Sigmoid colon (tissue), 4 donors: ENCODE data around the gene C4orf54.

Source experiments
- EP300 ChIP-seq, 4 donors: sonication (generic); formaldehyde crosslinking; IDR thresholded peaks; one replicate each; pipeline ENCODE4 v1.6.1; 2017; ENCODE audit warnings: antibody characterized with exemption in 4 of 4
- POLR2A ChIP-seq, 2 donors: fragments of 450-650 bp; IDR thresholded peaks; one replicate each; pipeline ENCODE4 v1.6.1; 2016; ENCODE audit warnings: antibody characterized with exemption in 2 of 2, mild to moderate bottlenecking in 2 of 2, moderate library complexity in 2 of 2
- POLR2AphosphoS5 ChIP-seq, 4 donors: sonication (generic); formaldehyde crosslinking; IDR thresholded peaks; one replicate each; pipeline ENCODE4 v1.6.1; 2017; ENCODE audit warnings: antibody characterized with exemption in 4 of 4
- TF ChIP-seq, protein P1 (sequence below), 4 experiments: fragments of 450-650 bp in 3 of 4; fragments of 200-600 bp in 1 of 4; IDR thresholded peaks; one replicate each; pipeline ENCODE4 v1.5.1; 2016 to 2019; ENCODE audit warnings: antibody characterized with exemption in 4 of 4, mild to moderate bottlenecking in 3 of 4, moderate library complexity in 2 of 4

DNA sequence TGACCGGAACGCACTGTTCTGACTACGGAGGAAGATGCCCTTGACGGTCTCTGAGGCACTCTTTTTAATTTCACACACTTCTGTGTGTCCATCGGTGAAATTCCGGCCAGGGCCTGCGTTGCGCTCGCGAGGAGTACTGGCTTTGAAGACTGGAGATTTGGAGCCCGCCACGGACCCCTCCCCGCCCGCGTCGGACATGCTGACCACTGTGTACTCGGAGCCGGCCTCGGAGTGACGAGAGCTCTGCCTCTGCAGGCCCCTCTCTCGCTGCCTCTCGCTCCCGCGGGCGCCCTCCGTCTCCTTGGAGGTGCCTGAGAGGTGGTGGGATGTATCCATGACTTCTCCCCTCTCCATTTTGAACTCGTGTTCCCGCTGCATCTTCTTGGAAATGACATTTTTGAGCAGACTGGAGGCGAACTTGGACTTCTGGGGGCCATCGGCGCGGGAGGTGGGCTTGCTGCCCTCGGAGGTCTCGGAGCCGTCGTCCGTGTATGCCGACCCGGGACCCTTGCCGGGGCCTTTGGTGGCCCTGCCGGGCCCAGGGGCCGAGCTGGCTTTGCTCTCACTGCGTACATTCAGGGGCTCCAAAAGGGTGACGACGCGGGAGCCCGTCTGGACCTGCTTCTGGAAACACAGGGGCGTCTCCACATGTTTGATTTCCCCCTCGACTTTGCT is 5.7 kb downstream of the C4orf54 start:
- TF ChIP-seq, protein P1, sequence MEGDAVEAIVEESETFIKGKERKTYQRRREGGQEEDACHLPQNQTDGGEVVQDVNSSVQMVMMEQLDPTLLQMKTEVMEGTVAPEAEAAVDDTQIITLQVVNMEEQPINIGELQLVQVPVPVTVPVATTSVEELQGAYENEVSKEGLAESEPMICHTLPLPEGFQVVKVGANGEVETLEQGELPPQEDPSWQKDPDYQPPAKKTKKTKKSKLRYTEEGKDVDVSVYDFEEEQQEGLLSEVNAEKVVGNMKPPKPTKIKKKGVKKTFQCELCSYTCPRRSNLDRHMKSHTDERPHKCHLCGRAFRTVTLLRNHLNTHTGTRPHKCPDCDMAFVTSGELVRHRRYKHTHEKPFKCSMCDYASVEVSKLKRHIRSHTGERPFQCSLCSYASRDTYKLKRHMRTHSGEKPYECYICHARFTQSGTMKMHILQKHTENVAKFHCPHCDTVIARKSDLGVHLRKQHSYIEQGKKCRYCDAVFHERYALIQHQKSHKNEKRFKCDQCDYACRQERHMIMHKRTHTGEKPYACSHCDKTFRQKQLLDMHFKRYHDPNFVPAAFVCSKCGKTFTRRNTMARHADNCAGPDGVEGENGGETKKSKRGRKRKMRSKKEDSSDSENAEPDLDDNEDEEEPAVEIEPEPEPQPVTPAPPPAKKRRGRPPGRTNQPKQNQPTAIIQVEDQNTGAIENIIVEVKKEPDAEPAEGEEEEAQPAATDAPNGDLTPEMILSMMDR (IDR thresholded peaks at IDR 0.05), result no peak
- TF ChIP-seq POLR2AphosphoS5 (IDR thresholded peaks at IDR 0.05) (no peak), POLR2A (IDR thresholded peaks at IDR 0.05) (no peak), EP300 (IDR thresholded peaks at IDR 0.05) (no peak)
